GM21723 (cell line): ENCODE measurements around the gene MGA.
"Not testable (repeated sequence)": the region's sequence is repeated elsewhere in the genome, so short reads cannot be mapped to it uniquely, and the experiment has no call there.

Source experiments
- ATAC-seq: cut with Tn5 transposase; IDR thresholded peaks from one replicate; pipeline ENCODE4 v1.9.1; 2021; ENCODE audit warnings: mild to moderate bottlenecking, moderate library complexity; ENCODE audit not compliant: unreplicated experiment

The MGA gene

GRCh38 chr15:41703120-41703519, 42.9 kb downstream of the MGA start:
- no peak for ATAC-seq

GRCh38 chr15:41713047-41713446, 52.8 kb downstream of the MGA start:
- no peak for ATAC-seq

- ATAC-seq = no peak
Observed at GRCh38 chr15:41714291-41714690, 54.1 kb downstream of the MGA start.

GRCh38 chr15:41716864-41717263, 56.7 kb downstream of the MGA start:
- ATAC-seq = no peak

- ATAC-seq = no peak
Observed at GRCh38 chr15:41727143-41727542, 66.9 kb downstream of the MGA start.

GRCh38 chr15:41728061-41728460, 67.9 kb downstream of the MGA start:
- ATAC-seq = not testable (repeated sequence)

GRCh38 chr15:41730543-41730942, 70.3 kb downstream of the MGA start:
- no peak for ATAC-seq

- no peak for ATAC-seq
Observed at GRCh38 chr15:41732483-41732882, 72.3 kb downstream of the MGA start.

GRCh38 chr15:41734079-41734478, 73.9 kb downstream of the MGA start:
- ATAC-seq = no peak

- no peak for ATAC-seq
Observed at GRCh38 chr15:41735046-41735445, 74.8 kb downstream of the MGA start.

GRCh38 chr15:41735492-41735891, 75.3 kb downstream of the MGA start:
- not testable (repeated sequence) for ATAC-seq

- ATAC-seq = no peak
Observed at GRCh38 chr15:41746802-41747201, 86.6 kb downstream of the MGA start.

- ATAC-seq = no peak
Observed at GRCh38 chr15:41756198-41756597, 96.0 kb downstream of the MGA start.

GRCh38 chr15:41772720-41773331, 112.6 kb downstream of the MGA start:
- ATAC-seq = no peak

- ATAC-seq = no peak
Observed at GRCh38 chr15:41773332-41773728, 113.1 kb downstream of the MGA start.

GRCh38 chr15:41773729-41774061, 113.5 kb downstream of the MGA start:
- ATAC-seq = no peak

- peak; percentile 84 for ATAC-seq
Observed at GRCh38 chr15:41774062-41774881, 114.1 kb downstream of the MGA start, which contains the start of gene MAPKBP1. Gene MAPKBP1 (plus strand): TSS chr15:41774484. CDS start chr15:41775276, 792 bp downstream.

GRCh38 chr15:41774882-41775417, 114.7 kb downstream of the MGA start:
- no peak for ATAC-seq

GRCh38 chr15:41775651-41776050, 115.4 kb downstream of the MGA start:
- no peak for ATAC-seq

GRCh38 chr15:41777421-41777973, 117.3 kb downstream of the MGA start:
- no peak for ATAC-seq

GRCh38 chr15:41778521-41778920, 118.3 kb downstream of the MGA start:
- no peak for ATAC-seq

GRCh38 chr15:41779662-41780157, 119.5 kb downstream of the MGA start:
- no peak for ATAC-seq
